A673 (cell line): ENCODE measurements around the gene FZD10. TPM values are rescaled to one million over a fixed set of nuclear protein-coding genes. Genes with fewer than 3 reads are reported as not detected.

Experiments used
- BruUV-seq: library from RNA; stranded (reverse); fragments of 400-500 nt; replicated peaks from 2 replicates; lab custom pipeline; 2021; lab: Mats Ljungman, UMichigan
- CTCF ChIA-PET: fragments of 300-600 bp; sonication (Branson Sonifier 250); formaldehyde crosslinking; loops from one replicate; lab custom pipeline; 2022; ENCODE audit warnings: antibody characterized with exemption; lab: Charles Lee
- POLR2A ChIA-PET: fragments of 300-600 bp; sonication (Branson Sonifier 250); formaldehyde crosslinking; loops from one replicate; lab custom pipeline; 2022; ENCODE audit warnings: antibody characterized with exemption; ENCODE audit not compliant: low non-redundant PET; lab: Charles Lee
- DNase-seq: peaks from one replicate; pipeline ENCODE4 v3.0.0-alpha.2; 2015; ENCODE audit warnings: low spot score
- H3K27ac ChIP-seq: fragments of 200-600 bp; sonication (generic); 2 replicates; pipeline ENCODE4 v1.5.1; 2016; ENCODE audit warnings: mixed run types, low read depth, mild to moderate bottlenecking, mixed read lengths, antibody characterized with exemption, low read length; ENCODE audit not compliant: poor library complexity, severe bottlenecking
- H3K27me3 ChIP-seq: fragments of 200-600 bp; sonication (generic); replicated peaks from 2 replicates; pipeline ENCODE4 v1.6.1; 2017; ENCODE audit warnings: mixed run types, low read depth, mild to moderate bottlenecking, mixed read lengths, antibody characterized with exemption, low read length; ENCODE audit not compliant: insufficient read depth, poor library complexity
- H3K36me3 ChIP-seq: fragments of 200-600 bp; sonication (generic); 2 replicates; pipeline ENCODE4 v1.6.1; 2016; ENCODE audit warnings: mixed run types, mild to moderate bottlenecking, mixed read lengths, antibody characterized with exemption, low read length; ENCODE audit not compliant: insufficient read depth, poor library complexity, severe bottlenecking
- H3K4me1 ChIP-seq: fragments of 200-600 bp; sonication (generic); 2 replicates; pipeline ENCODE4 v1.6.1; 2017; ENCODE audit warnings: mixed run types, mild to moderate bottlenecking, mixed read lengths, antibody characterized with exemption, low read length; ENCODE audit not compliant: insufficient read depth, poor library complexity, severe bottlenecking
- H3K4me3 ChIP-seq: fragments of 200-600 bp; sonication (generic); 2 replicates; pipeline ENCODE4 v1.5.1; 2016; ENCODE audit warnings: low read depth, mixed run types, mild to moderate bottlenecking, mixed read lengths, low read length; ENCODE audit not compliant: poor library complexity, severe bottlenecking
- H3K9me3 ChIP-seq: fragments of 200-600 bp; sonication (generic); 2 replicates; pipeline ENCODE4 v1.6.1; 2016; ENCODE audit warnings: mixed run types, low read depth, mild to moderate bottlenecking, mixed read lengths, antibody characterized with exemption, low read length; ENCODE audit not compliant: poor library complexity, severe bottlenecking
- EZH2 ChIP-seq: fragments of 200-600 bp; sonication (generic); IDR thresholded peaks from 2 replicates; pipeline ENCODE4 v1.6.1; 2017; ENCODE audit warnings: borderline replicate concordance, low read depth, mild to moderate bottlenecking, mixed read lengths, antibody characterized with exemption, low read length; ENCODE audit not compliant: poor library complexity, severe bottlenecking
- intact Hi-C: fragments of 100-400 bp; cut with micrococcal nuclease; formaldehyde crosslinking; loops from one replicate; pipeline ENCODE4 v1.10.0; 2022; ENCODE audit not compliant: unreplicated experiment
- total RNA-seq: library from RNA; stranded (reverse); gene quantifications from 2 replicates; pipeline ENCODE4 v1.2.3, GENCODE V29; 2021
- TF ChIP-seq, protein P1 (sequence below): fragments of 300-800, 200-600 bp; sonication (generic); conservative IDR thresholded peaks from 2 replicates; pipeline ENCODE4 v1.5.1; 2017; ENCODE audit warnings: low read depth, mild to moderate bottlenecking, antibody characterized with exemption, low read length, moderate library complexity, mixed read lengths

Gene FZD10
- total RNA-seq, 1 experiment from 2014 or later = not detected

DNA sequence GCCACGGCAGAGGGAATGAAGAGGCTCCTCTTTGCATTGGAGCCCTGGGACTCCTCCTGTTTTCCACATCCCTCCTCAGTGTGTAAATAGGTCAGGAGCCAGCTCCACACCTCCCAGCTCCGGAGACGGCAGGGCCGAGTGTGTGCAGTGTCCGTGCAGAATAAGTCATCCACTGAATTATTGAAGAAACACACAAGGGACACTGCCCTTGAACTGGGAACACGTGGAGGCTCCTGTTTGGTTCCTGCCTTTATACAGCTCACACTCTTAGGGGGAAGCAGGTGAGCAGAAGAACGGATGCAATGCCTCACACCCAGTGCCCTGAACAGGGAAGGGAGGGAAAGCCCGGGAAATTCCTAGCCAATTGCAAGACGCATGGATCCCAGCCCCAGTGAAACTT, 10.4 kb upstream of the FZD10 start:
- POLR2A ChIA-PET = no interaction called here
- H3K4me3 ChIP-seq = no peak overlapping the region

DNA sequence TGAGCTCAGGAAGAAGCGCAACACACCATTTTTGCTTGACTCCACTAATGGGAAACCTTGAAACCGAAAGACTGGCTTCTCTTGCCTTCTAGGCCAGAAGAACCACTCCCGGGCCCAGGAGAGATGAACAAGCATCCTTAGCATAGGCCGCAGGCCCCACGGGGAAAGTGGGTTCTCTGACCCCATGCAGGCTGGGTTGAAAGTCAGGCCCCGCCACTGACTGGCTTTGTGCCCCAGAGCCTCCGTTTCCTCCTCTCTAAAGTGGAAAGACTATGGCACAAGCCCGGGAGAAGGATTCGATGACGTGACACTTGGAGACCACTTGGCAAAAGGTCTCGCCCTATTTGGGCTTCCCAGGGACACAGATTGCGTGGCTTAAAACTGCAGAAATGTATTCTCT, 9.9 kb upstream of the FZD10 start:
- POLR2A ChIA-PET = no interaction called here

More for the DNA sequence above, 10.4 kb upstream of the FZD10 start:
- DNase-seq = no peak
- TF ChIP-seq, protein P1, sequence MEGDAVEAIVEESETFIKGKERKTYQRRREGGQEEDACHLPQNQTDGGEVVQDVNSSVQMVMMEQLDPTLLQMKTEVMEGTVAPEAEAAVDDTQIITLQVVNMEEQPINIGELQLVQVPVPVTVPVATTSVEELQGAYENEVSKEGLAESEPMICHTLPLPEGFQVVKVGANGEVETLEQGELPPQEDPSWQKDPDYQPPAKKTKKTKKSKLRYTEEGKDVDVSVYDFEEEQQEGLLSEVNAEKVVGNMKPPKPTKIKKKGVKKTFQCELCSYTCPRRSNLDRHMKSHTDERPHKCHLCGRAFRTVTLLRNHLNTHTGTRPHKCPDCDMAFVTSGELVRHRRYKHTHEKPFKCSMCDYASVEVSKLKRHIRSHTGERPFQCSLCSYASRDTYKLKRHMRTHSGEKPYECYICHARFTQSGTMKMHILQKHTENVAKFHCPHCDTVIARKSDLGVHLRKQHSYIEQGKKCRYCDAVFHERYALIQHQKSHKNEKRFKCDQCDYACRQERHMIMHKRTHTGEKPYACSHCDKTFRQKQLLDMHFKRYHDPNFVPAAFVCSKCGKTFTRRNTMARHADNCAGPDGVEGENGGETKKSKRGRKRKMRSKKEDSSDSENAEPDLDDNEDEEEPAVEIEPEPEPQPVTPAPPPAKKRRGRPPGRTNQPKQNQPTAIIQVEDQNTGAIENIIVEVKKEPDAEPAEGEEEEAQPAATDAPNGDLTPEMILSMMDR = no peak
- no peak for TF ChIP-seq EZH2
- CTCF ChIA-PET = no interaction called here
- no TSS peak for BruUV-seq
- no peaks in the 10 kb centered on the region for H3K36me3 ChIP-seq
- H3K27me3 ChIP-seq = peaks cover 11% of the 10 kb centered on the region
- intact Hi-C loops = no loop called here
- H3K4me1 ChIP-seq = no peaks in the 10 kb centered on the region
- H3K9me3 ChIP-seq = no peaks in the 10 kb centered on the region
- H3K27ac ChIP-seq = no peak overlapping the region

DNA sequence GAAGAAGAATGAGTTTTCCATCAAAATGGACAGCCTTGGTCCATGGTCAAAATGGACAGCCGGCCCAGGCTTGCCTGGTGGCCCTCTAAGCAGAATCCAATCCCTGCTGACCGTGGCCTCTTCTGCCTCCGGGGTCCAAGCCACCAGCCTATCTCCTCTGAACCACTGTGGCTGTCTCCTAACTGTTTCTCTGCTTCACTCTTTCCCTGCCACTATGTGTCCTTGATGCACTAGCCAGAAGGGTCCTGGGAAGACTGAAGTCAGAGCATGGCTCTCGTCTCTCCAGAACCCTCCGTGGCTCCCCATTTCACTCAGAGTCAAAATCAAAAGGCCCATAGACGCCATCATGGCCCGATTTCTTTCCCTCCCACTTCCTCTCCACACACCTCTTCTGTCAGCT, 8.5 kb upstream of the FZD10 start:
- intact Hi-C loops = no loop called here
- BruUV-seq = no TSS peak
- H3K4me1 ChIP-seq = no peaks in the 10 kb centered on the region
- no peak for DNase-seq
- H3K36me3 ChIP-seq = no peaks in the 10 kb centered on the region
- TF ChIP-seq, protein P1 = no peak
- TF ChIP-seq EZH2 = no peak
- ChIA-PET POLR2A (no interaction called here), CTCF (no interaction called here)
- H3K27me3 ChIP-seq = peaks cover 27% of the 10 kb centered on the region
- no peak overlapping the region for H3K4me3 ChIP-seq
- no peaks in the 10 kb centered on the region for H3K9me3 ChIP-seq
- no peak overlapping the region for H3K27ac ChIP-seq

More for the DNA sequence above, 9.9 kb upstream of the FZD10 start:
- no peak overlapping the region for H3K27ac ChIP-seq
- no peaks in the 10 kb centered on the region for H3K4me1 ChIP-seq
- intact Hi-C loops = no loop called here
- no peak overlapping the region for H3K4me3 ChIP-seq
- no peaks in the 10 kb centered on the region for H3K36me3 ChIP-seq
- no peak for TF ChIP-seq EZH2
- TF ChIP-seq, protein P1 = no peak
- BruUV-seq = no TSS peak
- peaks cover 17% of the 10 kb centered on the region for H3K27me3 ChIP-seq
- H3K9me3 ChIP-seq = no peaks in the 10 kb centered on the region
- CTCF ChIA-PET = no interaction called here
- no peak for DNase-seq
